MM.1S (cell line): ENCODE data around the gene RAB1B.

Experiments
- EZH2 ChIP-seq: fragments of 300-600 bp; sonication (generic); optimal IDR thresholded peaks from 2 replicates; pipeline ENCODE3; 2017; ENCODE audit warnings: low read depth, mild to moderate bottlenecking, antibody characterized with exemption, low read length, mixed read lengths
- EZH2phosphoT487 ChIP-seq: fragments of 300-600 bp; sonication (generic); IDR thresholded peaks from 2 replicates; pipeline ENCODE4 v1.6.1; 2018; ENCODE audit warnings: antibody characterized with exemption, low read length
- TF ChIP-seq, protein P1 (sequence below): fragments of 300-600 bp; sonication (generic); IDR thresholded peaks from 2 replicates; pipeline ENCODE4 v1.5.1; 2016; ENCODE audit warnings: antibody characterized with exemption, low read length, mixed read lengths

DNA sequence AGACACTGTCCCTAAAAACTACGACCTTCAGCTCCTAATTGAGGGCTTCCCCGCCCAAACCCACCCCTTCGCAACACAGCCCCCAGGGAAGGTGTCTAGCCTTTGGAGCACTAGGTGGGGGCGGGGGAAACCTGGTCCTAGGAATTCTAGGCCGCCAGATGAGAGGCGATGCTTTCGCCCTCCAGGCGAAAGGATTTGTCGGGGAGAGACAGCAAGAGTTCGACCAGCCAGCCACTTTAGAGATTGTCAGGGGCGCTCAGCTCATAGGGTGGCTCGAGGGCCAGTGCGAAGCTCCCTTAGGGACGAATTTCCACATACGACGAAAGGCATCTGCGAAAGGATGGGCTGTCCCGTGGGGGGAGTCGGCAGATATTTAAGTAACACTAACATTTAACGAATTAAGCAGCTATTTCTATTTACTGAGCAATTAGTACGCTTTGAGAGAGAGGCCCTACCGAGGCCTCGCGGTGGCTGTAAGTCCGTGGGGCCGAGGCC, 43.1 kb downstream of the RAB1B start:
- TF ChIP-seq, protein P1, sequence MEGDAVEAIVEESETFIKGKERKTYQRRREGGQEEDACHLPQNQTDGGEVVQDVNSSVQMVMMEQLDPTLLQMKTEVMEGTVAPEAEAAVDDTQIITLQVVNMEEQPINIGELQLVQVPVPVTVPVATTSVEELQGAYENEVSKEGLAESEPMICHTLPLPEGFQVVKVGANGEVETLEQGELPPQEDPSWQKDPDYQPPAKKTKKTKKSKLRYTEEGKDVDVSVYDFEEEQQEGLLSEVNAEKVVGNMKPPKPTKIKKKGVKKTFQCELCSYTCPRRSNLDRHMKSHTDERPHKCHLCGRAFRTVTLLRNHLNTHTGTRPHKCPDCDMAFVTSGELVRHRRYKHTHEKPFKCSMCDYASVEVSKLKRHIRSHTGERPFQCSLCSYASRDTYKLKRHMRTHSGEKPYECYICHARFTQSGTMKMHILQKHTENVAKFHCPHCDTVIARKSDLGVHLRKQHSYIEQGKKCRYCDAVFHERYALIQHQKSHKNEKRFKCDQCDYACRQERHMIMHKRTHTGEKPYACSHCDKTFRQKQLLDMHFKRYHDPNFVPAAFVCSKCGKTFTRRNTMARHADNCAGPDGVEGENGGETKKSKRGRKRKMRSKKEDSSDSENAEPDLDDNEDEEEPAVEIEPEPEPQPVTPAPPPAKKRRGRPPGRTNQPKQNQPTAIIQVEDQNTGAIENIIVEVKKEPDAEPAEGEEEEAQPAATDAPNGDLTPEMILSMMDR, result no peak
- TF ChIP-seq EZH2phosphoT487, result no peak
- TF ChIP-seq EZH2, result no peak
